DMS79 (cell line): Measurements from ENCODE around the gene RPL9.
"Not testable (repeated sequence)": the region's sequence is repeated elsewhere in the genome, so short reads cannot be mapped to it uniquely, and the experiment has no call there.

Source experiments
- DNase-seq: peaks from one replicate; lab custom pipeline; 2025; lab: John Stamatoyannopoulos, UW

RPL9 gene

DNA sequence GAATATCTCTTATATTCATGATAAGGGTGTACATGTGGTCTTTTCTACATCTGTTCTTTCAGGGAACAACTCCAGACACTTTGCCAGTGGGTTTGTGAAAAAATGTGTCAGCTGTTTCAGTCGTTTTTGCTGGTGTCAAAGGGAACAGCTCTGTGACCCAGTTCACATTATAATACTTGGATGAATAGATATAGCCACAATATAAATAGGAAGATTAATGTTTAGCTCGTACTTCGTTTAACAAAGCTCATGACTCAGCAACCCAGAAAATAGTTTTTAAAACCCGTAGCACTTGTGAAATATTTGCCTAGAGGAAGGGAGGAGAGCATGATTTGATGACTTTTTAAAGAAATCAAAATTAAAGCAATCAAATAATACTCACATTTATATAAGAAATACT lies 8.0 kb upstream of the RPL9 start:
- DNase-seq: no peak

DNA sequence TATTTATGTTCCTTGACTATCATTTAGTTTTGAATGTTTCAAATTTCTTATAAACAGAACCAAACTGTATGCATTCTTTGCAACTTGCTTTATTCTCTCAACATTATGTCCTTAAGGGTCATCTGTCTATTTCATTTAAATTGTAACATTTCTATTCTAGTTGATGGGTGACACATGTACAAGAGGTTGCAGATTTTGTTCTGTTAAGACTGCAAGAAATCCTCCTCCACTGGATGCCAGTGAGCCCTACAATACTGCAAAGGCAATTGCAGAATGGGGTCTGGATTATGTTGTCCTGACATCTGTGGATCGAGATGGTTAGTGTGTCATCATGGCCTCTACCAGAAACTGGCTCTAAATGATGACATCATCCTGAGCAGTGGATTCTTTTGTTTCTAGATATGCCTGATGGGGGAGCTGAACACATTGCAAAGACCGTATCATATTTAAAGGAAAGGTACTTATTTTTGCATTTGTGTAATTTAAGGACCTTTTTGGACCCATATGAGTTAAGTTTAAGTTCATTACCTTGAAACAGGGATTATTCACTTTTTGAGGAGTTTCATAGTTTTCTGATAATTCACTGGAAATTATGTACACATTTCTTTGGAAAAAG lies 6.3 kb upstream of the RPL9 start:
- DNase-seq: no peak

DNA sequence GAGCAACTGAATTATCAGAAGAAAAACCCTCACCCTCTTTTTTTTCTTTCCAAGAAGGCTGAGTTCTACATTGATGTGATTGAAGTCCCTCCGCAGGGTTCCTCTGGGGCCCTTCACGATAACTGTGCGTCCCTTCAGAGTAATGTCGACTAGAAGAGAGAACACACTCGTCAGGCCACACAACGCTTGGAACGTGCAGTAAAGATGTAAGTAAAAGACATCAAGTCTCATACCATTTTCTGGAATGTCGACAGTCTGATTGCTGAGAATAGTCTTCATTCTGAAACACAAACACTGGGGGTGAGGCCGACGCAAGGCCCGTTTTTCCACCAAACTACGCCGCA lies 589 bp downstream of the RPL9 start:
- DNase-seq: not testable (repeated sequence)

DNA sequence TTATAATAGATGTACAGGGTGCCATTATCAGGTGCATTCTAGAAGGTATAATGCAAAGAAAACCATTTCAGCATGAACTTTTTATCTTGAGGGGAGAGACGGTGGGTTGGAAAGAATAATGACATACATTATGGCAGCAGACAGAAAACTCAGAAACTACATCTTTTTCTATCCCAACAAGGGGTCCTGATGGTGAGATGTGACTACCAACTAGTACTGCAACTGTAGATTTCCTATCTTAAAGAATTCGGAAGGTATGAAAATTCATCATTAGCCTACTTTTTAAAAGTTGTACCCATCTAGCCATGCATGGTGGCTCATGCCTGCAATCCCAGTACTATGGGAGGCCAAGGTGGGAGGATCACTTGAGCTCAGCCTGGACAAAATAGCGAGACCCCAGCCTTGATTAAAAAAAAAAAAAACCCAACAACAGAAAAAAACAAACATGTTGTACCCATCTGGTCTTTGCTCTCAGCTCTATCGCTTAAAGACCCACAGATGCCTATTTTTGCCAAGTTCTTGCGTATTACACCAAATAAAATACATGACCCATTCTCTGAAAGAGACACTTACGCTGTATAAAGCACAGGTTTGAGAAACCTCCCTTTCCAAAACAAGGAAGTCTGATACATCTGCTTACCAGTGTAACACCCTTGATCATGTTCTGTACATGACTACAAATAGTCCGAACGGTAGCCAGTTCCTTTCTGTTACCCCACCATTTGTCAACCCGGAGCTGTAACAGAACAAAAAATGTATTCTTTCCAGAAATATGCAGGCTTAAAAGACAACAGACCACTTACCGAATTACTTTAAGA lies 1.6 kb downstream of the RPL9 start:
- no peak for DNase-seq

DNA sequence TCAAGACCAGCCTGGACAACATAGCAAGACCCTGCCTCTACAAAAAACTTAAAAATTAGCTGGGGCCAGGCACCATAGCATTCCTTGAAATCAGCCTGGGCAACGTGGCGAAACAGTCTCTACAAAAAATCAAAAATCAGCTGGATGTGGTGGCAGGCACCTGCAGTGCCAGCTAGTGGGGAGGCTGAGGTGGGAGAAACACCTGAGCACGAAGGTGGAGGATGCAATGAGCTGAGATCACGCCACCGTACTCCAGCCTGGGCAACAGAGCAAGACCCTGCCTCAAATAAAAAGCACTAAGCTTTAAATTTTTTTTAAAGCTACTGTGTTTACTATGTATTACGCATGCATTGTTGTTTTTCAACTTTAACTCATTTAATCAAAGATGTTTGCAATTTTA lies 3.2 kb downstream of the RPL9 start:
- DNase-seq: no peak

DNA sequence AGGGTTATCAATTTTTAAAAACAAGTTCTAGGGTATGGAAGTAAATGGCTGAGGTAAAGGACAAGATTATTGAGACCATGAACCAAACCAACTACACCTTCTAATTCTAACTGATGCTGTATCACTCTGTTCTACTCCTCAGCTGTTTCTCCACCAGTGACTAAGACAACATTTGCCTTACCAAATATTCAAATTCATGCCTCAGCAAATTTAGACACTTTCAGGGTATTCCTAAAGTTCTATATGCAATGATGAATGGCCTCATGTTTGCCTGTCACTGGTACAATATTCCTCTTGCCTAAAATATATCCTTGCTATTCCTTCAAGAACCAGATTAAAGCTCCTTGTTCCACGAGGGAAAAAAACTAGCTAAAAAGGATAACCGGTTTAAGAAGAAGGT lies 5.0 kb downstream of the RPL9 start:
- no peak for DNase-seq

DNA sequence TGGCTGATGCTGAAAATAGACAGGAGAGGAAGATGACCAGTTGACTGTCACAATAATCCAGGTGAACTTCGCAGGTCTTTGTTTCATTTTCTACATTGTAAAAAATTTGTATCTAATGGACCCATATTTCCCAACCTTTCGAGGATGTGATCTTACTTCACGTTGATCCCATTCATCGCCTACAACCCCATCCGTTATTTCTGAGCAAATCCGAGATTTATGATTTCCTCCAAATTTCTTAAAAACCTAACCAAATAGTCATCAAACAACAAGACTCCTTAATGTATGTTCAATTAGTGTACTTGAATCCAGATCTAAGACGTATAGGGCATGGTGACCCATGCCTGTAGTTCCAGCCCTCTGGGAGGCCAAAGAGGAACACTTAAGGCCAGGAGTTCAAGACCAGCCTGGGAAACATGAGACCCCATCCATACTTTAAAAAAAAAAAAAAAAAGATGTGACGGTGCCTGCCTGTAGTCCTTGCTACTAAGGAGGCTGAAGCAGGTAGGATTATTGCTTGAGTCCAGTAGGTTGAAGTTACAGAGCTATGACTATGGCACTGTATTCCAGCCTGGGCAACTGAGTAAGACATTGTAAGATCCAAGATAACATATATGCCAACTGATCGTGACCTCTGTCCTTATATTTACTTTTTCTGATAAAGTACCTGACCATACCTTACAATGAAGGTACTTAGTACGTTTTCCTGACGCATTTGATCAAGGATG lies 5.7 kb downstream of the RPL9 start:
- DNase-seq: no peak

DNA sequence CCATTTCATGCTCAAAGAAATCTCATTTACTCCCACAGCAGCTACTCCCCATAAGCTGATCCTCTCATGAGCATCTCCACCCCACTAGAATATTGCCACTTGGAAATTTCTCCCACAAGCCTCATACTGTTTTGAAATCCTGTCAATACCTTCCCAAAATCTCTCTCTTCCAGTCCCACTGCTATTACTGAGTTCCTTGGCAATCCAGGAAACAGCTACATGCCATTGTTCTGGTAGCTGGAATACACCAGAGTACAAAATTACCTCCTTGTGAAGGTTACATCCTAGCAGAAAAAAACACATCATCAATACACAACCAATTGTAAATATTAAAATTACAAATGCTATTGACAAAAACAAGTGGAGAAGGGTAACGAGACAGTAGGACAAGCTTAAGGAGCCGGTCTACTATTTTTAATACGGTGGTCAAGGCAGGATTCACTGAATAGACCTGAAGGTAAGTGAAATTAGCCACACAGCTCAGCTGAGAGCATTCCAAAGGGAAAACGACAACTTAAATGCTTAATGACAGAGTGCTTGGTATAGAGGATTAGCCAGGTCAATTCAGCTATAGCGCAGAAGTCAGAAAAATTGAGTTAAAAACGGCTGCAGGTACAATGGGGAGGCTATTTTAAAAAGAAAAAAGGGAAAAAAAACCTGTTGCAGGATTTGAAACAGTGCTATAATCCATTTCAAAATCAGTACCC lies 6.4 kb downstream of the RPL9 start:
- no peak for DNase-seq

DNA sequence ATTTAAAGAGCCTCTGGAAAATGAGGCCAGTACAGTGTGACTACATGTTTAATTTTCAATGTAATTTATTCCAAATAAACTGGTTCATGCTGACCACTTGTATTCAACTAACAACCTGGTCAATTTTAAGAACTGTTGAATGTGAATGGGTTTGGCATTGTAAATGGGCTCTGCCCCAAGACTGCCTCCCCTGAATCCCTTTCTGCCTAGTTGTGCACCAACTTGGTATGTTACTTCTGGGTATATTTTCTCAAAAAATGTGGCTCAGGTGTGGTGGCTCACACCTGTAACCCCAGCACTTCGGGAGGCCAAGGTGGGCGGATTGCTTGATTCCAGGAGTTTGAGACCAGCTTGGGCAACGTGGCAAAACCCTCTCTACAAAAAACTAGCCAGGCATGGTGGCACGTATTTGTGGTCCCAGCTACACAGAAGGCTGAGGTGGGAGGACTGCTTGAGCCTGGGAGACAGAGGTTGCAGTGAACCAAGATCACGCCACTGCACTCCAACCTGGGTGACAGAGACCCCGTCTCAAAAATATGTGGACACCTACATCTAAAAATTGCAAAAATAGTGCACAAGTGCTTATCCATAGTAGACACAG lies 7.2 kb downstream of the RPL9 start:
- no peak for DNase-seq

DNA sequence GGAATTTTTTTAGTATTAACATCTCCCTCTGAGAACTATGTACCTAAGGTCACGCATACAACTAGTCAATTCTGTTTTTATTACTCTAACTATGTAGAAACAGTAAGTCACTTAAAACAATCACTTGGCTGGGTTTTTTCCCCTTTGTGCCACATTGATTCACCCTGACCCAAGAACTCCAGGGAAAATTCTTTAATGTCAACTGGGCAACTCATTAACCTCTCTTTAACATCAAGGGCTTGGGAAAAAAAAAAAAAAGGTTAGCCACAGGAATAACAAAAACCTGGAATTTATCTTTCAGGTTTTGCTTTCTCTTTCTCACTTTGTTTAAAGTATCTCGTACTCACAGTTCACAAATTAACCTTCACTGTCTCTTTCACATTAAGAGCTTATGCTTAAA lies 8.1 kb downstream of the RPL9 start:
- no peak for DNase-seq

DNA sequence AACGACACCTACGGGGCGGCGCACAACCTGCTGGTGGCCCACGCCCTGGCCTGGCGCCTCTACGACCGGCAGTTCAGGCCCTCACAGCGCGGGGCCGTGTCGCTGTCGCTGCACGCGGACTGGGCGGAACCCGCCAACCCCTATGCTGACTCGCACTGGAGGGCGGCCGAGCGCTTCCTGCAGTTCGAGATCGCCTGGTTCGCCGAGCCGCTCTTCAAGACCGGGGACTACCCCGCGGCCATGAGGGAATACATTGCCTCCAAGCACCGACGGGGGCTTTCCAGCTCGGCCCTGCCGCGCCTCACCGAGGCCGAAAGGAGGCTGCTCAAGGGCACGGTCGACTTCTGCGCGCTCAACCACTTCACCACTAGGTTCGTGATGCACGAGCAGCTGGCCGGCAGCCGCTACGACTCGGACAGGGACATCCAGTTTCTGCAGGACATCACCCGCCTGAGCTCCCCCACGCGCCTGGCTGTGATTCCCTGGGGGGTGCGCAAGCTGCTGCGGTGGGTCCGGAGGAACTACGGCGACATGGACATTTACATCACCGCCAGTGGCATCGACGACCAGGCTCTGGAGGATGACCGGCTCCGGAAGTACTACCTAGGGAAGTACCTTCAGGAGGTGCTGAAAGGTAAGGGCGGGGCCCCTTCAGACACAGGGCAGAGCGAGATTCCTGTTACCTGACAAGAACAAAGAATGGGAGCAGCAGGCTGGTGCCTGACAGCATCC lies 11.7 kb downstream of the RPL9 start:
- DNase-seq: no peak

DNA sequence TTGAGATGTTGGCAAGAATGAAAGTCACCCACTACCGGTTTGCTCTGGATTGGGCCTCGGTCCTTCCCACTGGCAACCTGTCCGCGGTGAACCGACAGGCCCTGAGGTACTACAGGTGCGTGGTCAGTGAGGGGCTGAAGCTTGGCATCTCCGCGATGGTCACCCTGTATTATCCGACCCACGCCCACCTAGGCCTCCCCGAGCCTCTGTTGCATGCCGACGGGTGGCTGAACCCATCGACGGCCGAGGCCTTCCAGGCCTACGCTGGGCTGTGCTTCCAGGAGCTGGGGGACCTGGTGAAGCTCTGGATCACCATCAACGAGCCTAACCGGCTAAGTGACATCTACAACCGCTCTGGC lies 12.3 kb downstream of the RPL9 start:
- DNase-seq: no peak

DNA sequence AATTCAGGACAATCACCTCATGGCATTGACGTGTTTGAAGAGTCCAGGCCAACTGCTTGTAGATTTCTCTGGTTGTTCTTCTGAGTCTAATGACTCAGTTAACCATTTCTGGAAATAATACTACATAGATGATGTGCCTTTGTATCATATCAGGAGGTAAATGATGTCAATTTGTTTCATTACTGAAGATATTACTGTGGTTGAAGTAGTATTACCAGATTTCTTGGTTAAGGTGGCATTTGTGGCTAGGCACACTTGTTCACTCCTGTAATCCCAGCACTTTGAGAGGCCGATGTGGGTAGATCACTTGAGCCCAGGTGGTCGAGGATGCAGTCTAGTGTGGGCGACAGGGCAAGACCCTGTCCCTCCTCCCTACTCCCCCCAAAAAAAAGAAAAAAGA lies 15.7 kb downstream of the RPL9 start:
- no peak for DNase-seq

DNA sequence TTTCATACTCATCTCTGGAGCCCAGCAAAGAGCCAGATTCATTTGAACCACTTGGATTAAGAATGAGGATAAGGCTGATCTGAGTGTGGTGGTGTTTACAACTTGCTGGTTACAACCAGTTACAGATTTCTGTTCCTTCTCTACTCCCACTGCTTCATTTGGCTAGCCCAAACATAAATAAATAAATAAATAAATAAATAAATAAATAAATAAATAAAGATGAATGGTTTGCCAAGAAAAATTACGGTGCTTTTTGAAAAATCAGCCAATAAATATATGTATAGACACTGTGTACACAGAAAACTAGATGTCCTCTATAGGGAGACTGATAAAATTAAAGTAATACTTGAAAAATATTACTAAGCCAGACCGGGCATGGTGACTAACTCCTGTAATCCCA lies 17.1 kb downstream of the RPL9 start:
- no peak for DNase-seq

DNA sequence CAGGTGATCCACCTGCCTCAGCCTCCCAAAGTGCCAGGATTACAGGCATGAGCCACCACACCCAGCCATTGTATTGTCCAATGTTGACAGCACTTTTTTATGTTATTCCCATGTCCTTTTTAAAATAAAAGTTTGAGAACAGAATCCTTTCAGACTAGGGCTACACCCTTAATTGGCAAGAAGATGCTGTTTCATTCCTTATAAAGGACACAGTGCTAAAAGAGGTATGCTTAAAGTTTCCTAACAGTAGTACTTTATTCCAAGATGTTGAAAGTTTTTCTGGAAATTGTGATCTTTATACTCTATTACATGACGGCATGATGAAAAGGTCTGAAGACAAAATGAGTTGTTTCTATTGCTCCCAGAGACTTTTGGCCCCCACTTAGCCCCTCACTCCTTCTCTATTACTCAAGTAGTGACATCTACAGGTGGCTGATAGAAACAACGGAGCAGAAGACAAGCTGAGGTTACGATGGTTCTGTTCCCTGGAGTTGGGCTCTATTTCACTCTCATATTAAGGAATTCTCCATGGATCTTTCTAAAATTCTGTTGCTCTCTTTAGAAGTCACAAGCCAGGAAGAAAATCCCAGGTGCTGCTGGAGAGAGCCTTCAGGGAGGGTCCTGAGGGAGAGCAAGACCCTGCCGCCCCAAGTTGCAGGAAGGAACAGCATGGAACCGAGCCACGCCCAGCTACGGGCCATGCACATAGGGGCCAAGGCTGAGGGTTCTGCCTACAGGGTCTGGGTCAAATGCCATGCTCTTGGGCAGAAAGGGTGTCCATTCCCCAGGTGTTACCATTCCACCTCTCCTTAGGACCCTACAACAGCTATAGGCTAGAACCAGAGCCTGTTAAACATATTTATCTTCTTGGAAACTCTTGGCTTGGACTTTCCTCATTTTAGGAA lies 22.8 kb downstream of the RPL9 start:
- no peak for DNase-seq

DNA sequence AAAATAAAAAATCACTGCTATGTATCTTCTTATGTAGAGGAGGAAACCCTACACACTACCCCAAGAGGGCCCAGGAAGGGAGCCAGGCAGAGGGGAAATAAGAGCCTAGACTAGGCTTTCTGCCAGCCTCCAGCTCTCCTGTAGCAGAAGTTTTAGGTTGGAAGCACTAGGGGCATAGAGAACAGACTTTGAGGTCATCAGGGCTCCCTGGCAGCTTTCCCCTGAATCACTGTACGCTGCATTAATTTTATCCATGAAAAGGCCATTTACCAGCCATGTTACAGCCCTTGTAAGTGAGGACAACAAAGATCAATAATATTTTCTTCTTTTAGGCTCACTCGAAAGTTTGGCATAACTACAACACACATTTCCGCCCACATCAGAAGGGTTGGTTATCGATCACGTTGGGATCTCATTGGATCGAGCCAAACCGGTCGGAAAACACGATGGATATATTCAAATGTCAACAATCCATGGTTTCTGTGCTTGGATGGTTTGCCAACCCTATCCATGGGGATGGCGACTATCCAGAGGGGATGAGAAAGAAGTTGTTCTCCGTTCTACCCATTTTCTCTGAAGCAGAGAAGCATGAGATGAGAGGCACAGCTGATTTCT lies 24.7 kb downstream of the RPL9 start:
- no peak for DNase-seq

DNA sequence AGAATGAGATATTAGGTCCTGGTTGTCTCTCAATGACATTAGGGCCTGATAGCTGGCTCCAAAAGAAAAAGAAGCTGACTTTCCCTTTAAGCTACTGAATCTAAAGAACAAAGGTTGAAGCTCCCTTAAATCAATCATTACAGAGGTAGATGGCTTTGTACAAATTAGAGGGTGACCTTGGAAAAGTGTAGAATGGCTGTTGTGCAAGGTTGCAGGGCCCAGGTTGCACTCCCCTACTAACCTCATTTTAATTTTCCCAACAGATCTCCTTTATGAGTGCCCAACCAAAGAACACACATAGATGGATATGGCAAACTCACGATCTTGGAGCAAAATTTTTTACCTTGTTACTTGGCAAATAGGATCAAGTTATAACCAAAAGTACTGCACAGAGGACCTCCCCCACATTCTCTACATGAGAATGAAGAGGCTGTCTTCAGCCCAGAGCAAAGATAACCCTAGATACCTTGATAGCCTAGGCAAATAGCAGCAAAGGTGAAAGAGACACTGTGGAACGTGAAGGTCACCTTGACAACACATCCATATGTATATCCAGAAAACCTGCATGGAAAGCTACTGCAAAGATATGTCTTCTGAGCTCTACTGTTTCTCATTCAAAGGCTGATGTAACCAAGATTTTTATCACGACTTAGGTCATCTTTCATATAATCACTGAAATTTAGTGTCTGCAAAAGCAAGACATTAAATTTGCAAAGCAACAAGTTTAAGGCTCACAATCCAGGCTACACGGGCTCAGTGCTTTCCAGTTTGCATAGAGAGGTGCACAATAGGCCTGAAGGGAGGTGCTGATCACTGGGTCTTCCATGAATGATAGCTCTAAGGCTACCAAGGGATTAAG lies 29.0 kb downstream of the RPL9 start:
- DNase-seq: no peak

DNA sequence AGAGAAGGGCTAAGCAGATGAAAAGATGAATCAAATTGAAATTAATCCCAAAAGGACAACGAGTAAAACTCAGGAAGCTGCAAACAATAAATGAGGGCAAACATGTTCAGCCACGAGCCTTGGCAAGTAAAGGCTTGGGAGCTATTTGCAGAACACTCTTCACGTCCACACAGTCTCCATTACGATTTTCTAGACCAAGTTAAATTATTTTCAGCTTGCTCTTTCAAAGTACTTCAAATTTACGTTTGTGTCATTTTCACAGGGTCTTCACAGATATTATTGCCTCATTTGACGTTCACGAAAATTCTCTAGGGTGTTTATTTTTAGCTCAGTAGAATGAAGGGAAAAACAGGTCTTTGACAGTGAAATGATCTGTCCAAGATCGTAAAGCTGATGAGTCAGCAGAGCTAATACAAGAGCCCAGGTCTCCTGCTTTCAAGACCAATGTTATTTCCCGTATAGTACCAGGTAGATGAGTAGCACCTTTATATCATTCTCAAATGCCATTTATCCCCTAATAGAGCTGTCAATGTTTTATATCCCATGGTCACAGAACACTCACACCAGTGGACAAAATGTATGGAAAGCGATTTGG lies 31.1 kb downstream of the RPL9 start:
- no peak for DNase-seq

DNA sequence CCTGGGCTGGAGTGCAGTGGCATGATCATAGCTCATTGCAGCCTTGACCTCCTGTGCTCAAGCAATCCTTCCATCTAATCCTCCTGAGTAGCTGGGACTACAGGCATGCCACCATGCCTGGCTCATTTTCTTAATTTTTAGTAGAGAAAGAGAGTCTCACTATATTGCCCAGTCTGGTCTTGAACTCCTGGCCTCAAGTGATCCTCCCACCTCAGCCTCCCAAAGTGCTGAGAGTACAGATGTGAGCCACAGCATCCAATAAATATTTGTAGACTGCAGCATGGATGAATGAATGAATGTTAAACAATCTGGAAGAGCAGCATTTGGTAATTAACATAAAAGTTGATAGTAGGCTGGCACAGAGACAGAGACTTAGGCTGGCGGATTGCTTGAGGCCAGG lies 32.0 kb downstream of the RPL9 start:
- no peak for DNase-seq
